ENCODE measurements around the gene UPK3A. TPM values are rescaled to one million over a fixed set of nuclear protein-coding genes. Genes with fewer than 3 reads are reported as not detected.

Gene UPK3A
- total and polyA plus RNA-seq, 2 of the 8 experiments (the other 6 are each of a cell fraction or from before 2014, with no cell fraction given): 0.35 to 1.7 TPM

GRCh38 chr22:45273452-45274075, 11.2 kb upstream of the UPK3A start (continued):
- no peak for TF ChIP-seq RFX5 (IDR thresholded peaks at IDR 0.05; ENCODE audit: borderline replicate concordance, low read depth, low read length)
- no peak for TF ChIP-seq ASH2L (IDR thresholded peaks at IDR 0.05; ENCODE audit: low read length)
- TF ChIP-seq ATF3 (IDR thresholded peaks at IDR 0.05; ENCODE audit: insufficient read depth, low read depth, low read length): no peak
- no peak for TF ChIP-seq BCL11A (IDR thresholded peaks at IDR 0.05; ENCODE audit: low read depth in 2 of 2, low read length in 2 of 2)
